IMR-90 (cell line): Measurements from ENCODE around the gene UVSSA.

ENCODE experiments used
- BHLHE40 ChIP-seq: fragments of 150-350 bp; IDR thresholded peaks from 2 replicates; pipeline ENCODE4 v1.6.1; 2016; ENCODE audit warnings: mild to moderate bottlenecking, low read depth, low read length
- CTCF ChIP-seq: conservative IDR thresholded peaks from 2 replicates; pipeline ENCODE4 v1.5.1; 2012; ENCODE audit warnings: mild to moderate bottlenecking, low read depth, low read length, improper control_type of control experiment
- ELK1 ChIP-seq: fragments of 150-350 bp; IDR thresholded peaks from 2 replicates; pipeline ENCODE4 v1.6.1; 2016; ENCODE audit warnings: low read depth, mild to moderate bottlenecking, low read length, moderate library complexity, borderline replicate concordance
- FOS ChIP-seq: fragments of 150-350 bp; IDR thresholded peaks from 2 replicates; pipeline ENCODE4 v1.6.1; 2016; ENCODE audit warnings: low read depth, low read length
- MAFK ChIP-seq: IDR thresholded peaks from 2 replicates; pipeline ENCODE4 v1.6.1; 2012; ENCODE audit warnings: low read depth, low read length, improper control_type of control experiment
- MAZ ChIP-seq: IDR thresholded peaks from 2 replicates; pipeline ENCODE4 v1.6.1; 2012; ENCODE audit warnings: low read depth, mild to moderate bottlenecking, low read length, improper control_type of control experiment, moderate library complexity, borderline replicate concordance
- NFE2L2 ChIP-seq: fragments of 150-350 bp; IDR thresholded peaks from 2 replicates; pipeline ENCODE4 v1.6.1; 2016; ENCODE audit warnings: low read depth, mild to moderate bottlenecking, low read length
- POLR2A ChIP-seq: IDR thresholded peaks from 2 replicates; pipeline ENCODE4 v1.6.1; 2012; ENCODE audit warnings: mild to moderate bottlenecking, low read depth, low read length
- RAD21 ChIP-seq: IDR thresholded peaks from 2 replicates; pipeline ENCODE4 v1.6.1; 2012; ENCODE audit warnings: low read length, improper control_type of control experiment
- RCOR1 ChIP-seq: IDR thresholded peaks from 2 replicates; pipeline ENCODE4 v1.6.1; 2012; ENCODE audit warnings: mild to moderate bottlenecking, low read length, improper control_type of control experiment; ENCODE audit not compliant: insufficient replicate concordance
- RFX5 ChIP-seq: IDR thresholded peaks from 2 replicates; pipeline ENCODE4 v1.8.0; 2012; ENCODE audit warnings: low read depth, mild to moderate bottlenecking, low read length, moderate library complexity
- SMC3 ChIP-seq: fragments of 150-350 bp; IDR thresholded peaks from 2 replicates; pipeline ENCODE4 v1.6.1; 2016; ENCODE audit warnings: low read depth, mild to moderate bottlenecking, antibody characterized with exemption, low read length, moderate library complexity

GRCh38 chr4:1375051-1375721 is 28.2 kb downstream of the UVSSA start:
- TF ChIP-seq CTCF (no peak), MAFK (no peak), RCOR1 (no peak), POLR2A (no peak), FOS (no peak), BHLHE40 (no peak), RFX5 (no peak), RAD21 (no peak), SMC3 (no peak), NFE2L2 (no peak), MAZ (no peak), ELK1 (no peak)
